Thyroid gland (tissue), 4 donors: ENCODE results near the gene UBAC1.

Source experiments
- CTCF ChIP-seq, 6 experiments: fragments of 200-600 bp in 3 of 6; fragments of 450-650 bp in 3 of 6; sonication (generic) in 3 of 6; IDR thresholded peaks; one replicate each; pipeline ENCODE4 v1.5.1; 2016 to 2019; ENCODE audit warnings: antibody characterized with exemption in 6 of 6, mild to moderate bottlenecking in 2 of 6, inconsistent platforms in 1 of 6, moderate library complexity in 1 of 6
- POLR2A ChIP-seq, 2 donors: fragments of 450-650 bp; IDR thresholded peaks; one replicate each; pipeline ENCODE4 v1.6.1; 2017; ENCODE audit warnings: antibody characterized with exemption in 2 of 2, mild to moderate bottlenecking in 2 of 2, moderate library complexity in 1 of 2

GRCh38 chr9:135986605-135987004 lies 25.4 kb upstream of the UBAC1 start:
- TF ChIP-seq CTCF (IDR thresholded peaks at IDR 0.05) (no peak), POLR2A (IDR thresholded peaks at IDR 0.05) (no peak)
